Measurements from ENCODE around the gene RBMS1.

Gene RBMS1

GRCh38 chr2:160355080-160355479, 138.5 kb downstream of the RBMS1 start:
- DNase-seq: no peak

- no peak for DNase-seq
These were observed 138.9 kb downstream of the RBMS1 start for GRCh38 chr2:160354677-160355076.

- no peak for DNase-seq
These were observed 139.8 kb downstream of the RBMS1 start for GRCh38 chr2:160353813-160354212.

- peak; percentile 12 for DNase-seq
These were observed 140.4 kb downstream of the RBMS1 start for GRCh38 chr2:160353166-160353565.

GRCh38 chr2:160352500-160352899, 141.1 kb downstream of the RBMS1 start:
- DNase-seq: no peak

GRCh38 chr2:160351956-160352355, 141.7 kb downstream of the RBMS1 start:
- DNase-seq: no peak

- DNase-seq: no peak
These were observed 144.3 kb downstream of the RBMS1 start for GRCh38 chr2:160349306-160349705.

- no peak for DNase-seq
These were observed 146.2 kb downstream of the RBMS1 start for GRCh38 chr2:160347269-160347863.

- DNase-seq: no peak
These were observed 148.4 kb downstream of the RBMS1 start for GRCh38 chr2:160345071-160345764.

- DNase-seq: no peak
These were observed 150.2 kb downstream of the RBMS1 start for GRCh38 chr2:160343404-160343803.

- DNase-seq: no peak
These were observed 153.9 kb downstream of the RBMS1 start for GRCh38 chr2:160339726-160340125.

- DNase-seq: no peak
These were observed 154.5 kb downstream of the RBMS1 start for GRCh38 chr2:160338901-160339685.

- no peak for DNase-seq
These were observed 155.9 kb downstream of the RBMS1 start for GRCh38 chr2:160337728-160338127.

- DNase-seq: no peak
These were observed 157.0 kb downstream of the RBMS1 start for GRCh38 chr2:160336635-160337034.

GRCh38 chr2:160336105-160336504, 157.5 kb downstream of the RBMS1 start:
- no peak for DNase-seq

- DNase-seq: no peak
These were observed 158.2 kb downstream of the RBMS1 start for GRCh38 chr2:160335441-160335840.

GRCh38 chr2:160334028-160334741, 159.4 kb downstream of the RBMS1 start:
- peak; percentile 27 for DNase-seq

GRCh38 chr2:160333324-160334027, 160.1 kb downstream of the RBMS1 start:
- DNase-seq: no peak

- DNase-seq: no peak
These were observed 161.3 kb downstream of the RBMS1 start for GRCh38 chr2:160332318-160332717.

- no peak for DNase-seq
These were observed 162.2 kb downstream of the RBMS1 start for GRCh38 chr2:160331258-160332025.

GRCh38 chr2:160328811-160329527, 164.6 kb downstream of the RBMS1 start:
- no peak for DNase-seq
